ENCODE data around the gene ACTR5.

ACTR5 gene

GRCh38 chr20:38706509-38706908 lies 41.8 kb upstream of the ACTR5 start:
- no peaks in the 10 kb centered on the region for H3K9me3 Mint-ChIP-seq
- peak overlapping the region; percentile 56 for H3K27ac Mint-ChIP-seq
- peaks cover 29% of the 10 kb centered on the region for H3K27me3 Mint-ChIP-seq (ENCODE audit: low read depth, poor library complexity)
- H3K4me3 Mint-ChIP-seq, result no peak overlapping the region
- no peak for TF ChIP-seq CTCF (IDR thresholded peaks at IDR 0.05)
- no peaks in the 10 kb centered on the region for H3K36me3 Mint-ChIP-seq (ENCODE audit: low read depth)
- H3K4me1 Mint-ChIP-seq, result peaks cover 37% of the 10 kb centered on the region
- DNase-seq, result peak; percentile 70

- Mint-ChIP-seq H3K9me3 (no peaks in the 10 kb centered on the region), H3K27ac (no peak overlapping the region), H3K4me3 (no peak overlapping the region), H3K27me3 (ENCODE audit: low read depth, poor library complexity) (peaks cover 65% of the 10 kb centered on the region), H3K4me1 (peaks cover 52% of the 10 kb centered on the region), H3K36me3 (ENCODE audit: low read depth) (no peaks in the 10 kb centered on the region)
- TF ChIP-seq CTCF (IDR thresholded peaks at IDR 0.05), result no peak
- DNase-seq, result no peak
Measured at GRCh38 chr20:38714308-38714707, 34.0 kb upstream of the ACTR5 start.

- H3K36me3 Mint-ChIP-seq (ENCODE audit: low read depth), result no peaks in the 10 kb centered on the region
- H3K27me3 Mint-ChIP-seq (ENCODE audit: low read depth, poor library complexity), result peaks cover 66% of the 10 kb centered on the region
- no peak overlapping the region for H3K4me3 Mint-ChIP-seq
- H3K9me3 Mint-ChIP-seq, result no peaks in the 10 kb centered on the region
- DNase-seq, result peak; percentile 37
- TF ChIP-seq CTCF (IDR thresholded peaks at IDR 0.05), result no peak
- H3K27ac Mint-ChIP-seq, result no peak overlapping the region
- H3K4me1 Mint-ChIP-seq, result peaks cover 60% of the 10 kb centered on the region
Measured at GRCh38 chr20:38715646-38716045, 32.6 kb upstream of the ACTR5 start.

- DNase-seq, result no peak
- H3K27me3 Mint-ChIP-seq (ENCODE audit: low read depth, poor library complexity), result peaks cover 100% of the 10 kb centered on the region
- no peak overlapping the region for H3K27ac Mint-ChIP-seq
- no peaks in the 10 kb centered on the region for H3K36me3 Mint-ChIP-seq (ENCODE audit: low read depth)
- H3K9me3 Mint-ChIP-seq, result no peaks in the 10 kb centered on the region
- H3K4me3 Mint-ChIP-seq, result peak overlapping the region; percentile 70
- TF ChIP-seq CTCF (IDR thresholded peaks at IDR 0.05), result no peak
- H3K4me1 Mint-ChIP-seq, result peaks cover 83% of the 10 kb centered on the region
Measured at GRCh38 chr20:38722683-38723016, 25.6 kb upstream of the ACTR5 start.

- Mint-ChIP-seq H3K4me1 (peaks cover 83% of the 10 kb centered on the region), H3K36me3 (ENCODE audit: low read depth) (no peaks in the 10 kb centered on the region), H3K4me3 (peak overlapping the region; percentile 70), H3K9me3 (no peaks in the 10 kb centered on the region), H3K27me3 (ENCODE audit: low read depth, poor library complexity) (peaks cover 100% of the 10 kb centered on the region), H3K27ac (no peak overlapping the region)
- DNase-seq, result peak; percentile 41
- TF ChIP-seq CTCF (IDR thresholded peaks at IDR 0.05), result no peak
Measured at GRCh38 chr20:38723017-38723847, 25.0 kb upstream of the ACTR5 start.

All from nephron progenitor cell (in vitro differentiated cells).